RWPE1 (cell line): ENCODE measurements around the gene ACSF3.
A peak's percentile ranks its signal among the peaks of the same experiment; 100 is the strongest.

Experiments used
- CTCF ChIA-PET: fragments of 350-600 bp; sonication (Branson Sonifier 250); formaldehyde crosslinking; extraction: SDS; loops from one replicate; lab custom pipeline; 2021; lab: Yijun Ruan, JAX
- POLR2A ChIA-PET: fragments of 400-600 bp; formaldehyde crosslinking; extraction: SDS; loops from one replicate; lab custom pipeline; 2020; ENCODE audit warnings: antibody characterized with exemption; ENCODE audit not compliant: low non-redundant PET; lab: Yijun Ruan, JAX
- DNase-seq: peaks from one replicate; pipeline ENCODE4 v3.0.0; 2012; ENCODE audit warnings: low spot score
- H3K27ac ChIP-seq: fragments of 450-650 bp; 2 replicates; pipeline ENCODE4 v1.5.1; 2017
- CTCF ChIP-seq: fragments of 450-650 bp; conservative IDR thresholded peaks from 2 replicates; pipeline ENCODE4 v1.5.1; 2017; ENCODE audit warnings: low read depth, mild to moderate bottlenecking

ACSF3 gene

DNA sequence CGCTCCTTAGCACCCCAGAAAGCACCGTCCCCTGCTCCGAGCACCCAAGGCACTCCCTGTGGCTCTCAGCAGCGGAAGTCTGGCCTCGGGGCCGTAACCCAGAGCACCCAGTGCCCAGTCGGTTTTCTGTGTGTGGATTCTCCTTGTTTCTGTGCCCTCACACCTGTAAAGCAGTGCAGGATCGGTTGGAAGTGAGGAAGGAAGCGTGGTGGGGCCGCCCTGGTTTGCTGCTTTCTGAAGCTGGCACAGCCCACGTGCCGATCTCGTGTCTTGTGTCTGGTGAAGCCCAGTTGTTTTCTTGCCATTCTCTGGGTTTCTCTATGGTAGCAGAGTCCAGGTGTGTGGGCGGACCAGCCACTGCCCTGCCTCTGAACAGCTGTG, 3.7 kb downstream of the ACSF3 start:
- no peak for DNase-seq
- ChIA-PET POLR2A (no interaction called here), CTCF (interaction anchor here (0.7 kb wide), 1 partner anchor 257 kb away, joined by 3 read pairs; no protein-coding TSS in a partner anchor)
- TF ChIP-seq CTCF = no peak
- H3K27ac ChIP-seq = no peak overlapping the region

DNA sequence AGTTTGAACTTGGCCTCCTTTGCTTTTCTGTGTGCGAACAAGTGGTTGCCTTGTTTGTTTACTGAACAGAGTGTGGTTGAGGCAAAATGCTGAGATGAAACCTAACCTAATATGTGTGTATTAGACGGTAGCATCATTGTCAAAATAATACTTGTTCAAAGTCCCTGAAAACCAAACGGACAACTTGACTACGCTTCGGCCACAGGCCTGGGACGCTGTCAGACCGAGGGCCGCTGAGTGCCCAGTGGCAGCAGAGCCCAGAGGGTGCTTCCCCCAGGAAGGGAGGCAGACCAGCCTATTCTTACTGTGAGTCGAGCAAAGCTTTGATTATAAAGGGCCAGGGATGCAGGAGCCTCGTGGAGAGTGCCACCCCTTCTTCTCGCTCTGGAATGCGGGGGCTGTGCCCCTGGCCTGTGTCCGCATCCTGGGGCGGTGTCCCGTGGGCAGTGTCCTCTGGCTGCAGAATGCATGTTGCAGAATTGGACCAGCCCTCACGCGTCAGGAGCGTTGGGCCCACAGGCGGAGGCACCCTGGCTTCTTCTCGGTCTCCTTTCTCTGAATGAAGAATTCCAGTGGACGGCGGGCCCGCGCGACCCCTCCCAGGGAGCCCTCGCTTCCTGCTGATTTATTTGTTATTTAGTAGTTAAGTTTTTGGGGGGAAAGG, 5.2 kb downstream of the ACSF3 start:
- no peak for DNase-seq
- CTCF ChIA-PET = no interaction called here
- TF ChIP-seq CTCF = no peak
- H3K27ac ChIP-seq = 0 out of 2 replicates have a peak overlapping the region, but pooled peaks have one; percentile 6
- POLR2A ChIA-PET = no interaction called here

GRCh38 chr16:89099905-89100304, 6.3 kb downstream of the ACSF3 start:
- no peak overlapping the region for H3K27ac ChIP-seq
- DNase-seq = no peak
- POLR2A ChIA-PET = interaction anchor here (0.7 kb wide), 1 partner anchor 147 kb away, joined by 10 read pairs; no protein-coding TSS in a partner anchor
- no peak for TF ChIP-seq CTCF
- CTCF ChIA-PET = interaction anchor here (0.6 kb wide), 1 partner anchor 198 kb away, joined by 3 read pairs; no protein-coding TSS in a partner anchor

GRCh38 chr16:89100601-89101302, 7.1 kb downstream of the ACSF3 start:
- no peak for DNase-seq
- CTCF ChIA-PET = interaction anchor here (0.6 kb wide), 1 partner anchor 199 kb away, joined by 3 read pairs; no protein-coding TSS in a partner anchor
- no peak overlapping the region for H3K27ac ChIP-seq
- no peak for TF ChIP-seq CTCF
- POLR2A ChIA-PET = no interaction called here

- CTCF ChIA-PET = no interaction called here
- TF ChIP-seq CTCF = no peak
- no peak for DNase-seq
- POLR2A ChIA-PET = no interaction called here
- no peak overlapping the region for H3K27ac ChIP-seq
Observed at GRCh38 chr16:89101303-89102040, 7.8 kb downstream of the ACSF3 start.

GRCh38 chr16:89102041-89102471, 8.4 kb downstream of the ACSF3 start:
- H3K27ac ChIP-seq = no peak overlapping the region
- ChIA-PET POLR2A (no interaction called here), CTCF (no interaction called here)
- no peak for DNase-seq
- no peak for TF ChIP-seq CTCF
